ENCODE data around the gene KIDINS220. TPM values are rescaled to one million over a fixed set of nuclear protein-coding genes. Genes with fewer than 3 reads are reported as not detected.
A peak's percentile ranks its signal among the peaks of the same experiment; 100 is the strongest.

Gene KIDINS220
- total RNA-seq, 2 experiments from 2014 or later: 23.1 to 23.5 TPM

DNA sequence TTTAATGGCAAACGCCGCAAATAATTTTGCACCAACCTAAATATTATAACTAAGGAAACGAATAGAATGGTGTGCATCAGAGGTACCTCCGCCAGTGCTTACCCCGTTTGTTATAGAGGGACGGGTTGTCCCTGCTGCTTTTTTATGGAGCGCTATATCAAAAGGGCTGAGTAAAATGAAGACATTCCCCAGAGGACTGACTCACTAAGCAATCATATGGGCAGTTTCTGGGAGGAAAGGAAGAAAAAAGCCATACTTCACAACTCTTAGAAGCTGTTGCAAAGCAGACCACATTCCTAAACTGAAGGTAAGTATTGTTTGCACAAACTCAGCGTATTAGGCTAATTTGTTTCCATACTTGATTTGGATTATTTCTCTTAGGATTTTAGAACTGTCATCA, 142.7 kb downstream of the KIDINS220 start:
- H3K4me1 Mint-ChIP-seq (ENCODE audit: low read depth): peaks cover 3% of the 10 kb centered on the region

DNA sequence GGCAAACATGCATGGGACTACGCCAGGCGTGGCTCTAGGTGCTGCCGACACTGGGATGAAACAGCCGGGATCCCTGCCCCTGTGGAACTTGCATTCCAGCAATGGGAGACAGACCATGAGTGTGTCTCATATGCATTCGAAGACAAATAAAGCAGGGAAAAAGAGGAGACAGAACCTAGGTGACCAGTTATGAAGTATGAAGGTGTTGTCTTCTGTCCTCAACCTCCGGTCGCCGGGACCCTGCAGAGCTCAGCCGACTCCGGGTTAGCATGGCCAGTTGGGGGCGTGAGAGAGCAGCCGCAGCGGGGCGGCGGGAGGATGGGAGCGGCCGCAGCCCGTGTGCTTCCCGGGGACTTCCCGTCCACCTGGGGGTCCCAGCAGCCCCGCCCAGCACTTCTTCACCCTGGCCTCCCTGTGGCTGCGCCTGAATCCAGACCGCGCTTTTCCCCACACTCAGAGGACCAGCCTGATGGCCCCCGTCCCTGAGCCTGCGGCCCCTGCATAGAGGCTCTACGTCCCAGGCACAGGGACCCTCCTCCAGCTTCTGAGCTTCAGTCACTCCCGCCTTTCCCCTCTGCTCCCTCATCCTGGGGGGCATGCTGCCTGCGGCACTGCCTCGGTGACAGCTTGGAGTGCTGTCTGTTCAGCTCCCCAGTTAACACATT, 144.1 kb downstream of the KIDINS220 start:
- Mint-ChIP-seq H3K36me3 (no peaks in the 10 kb centered on the region), H3K9me3 (peaks cover 4% of the 10 kb centered on the region), H3K27ac (no peak overlapping the region), H3K27me3 (peaks cover 16% of the 10 kb centered on the region), H3K4me3 (no peak overlapping the region), H3K4me1 (ENCODE audit: low read depth) (peaks cover 3% of the 10 kb centered on the region)
- POLR2A ChIA-PET: interaction anchor here (1.3 kb wide), 1 partner anchor 12 kb away, joined by 4 read pairs; the partner anchor contains the start of gene ID2
- intact Hi-C loops (cut with micrococcal nuclease): loop anchor here (5.0 kb wide), 1 partner anchor 419 kb away; no protein-coding TSS in a partner anchor
- peak; percentile 67 for DNase-seq
- CTCF ChIA-PET: interaction anchor here (0.6 to 1.8 kb wide), 21 partner anchors 9 to 1490 kb away, joined by 3 to 8 read pairs (median 4); partner anchors contain the start of gene ID2

More for the DNA sequence above, 142.7 kb downstream of the KIDINS220 start:
- Mint-ChIP-seq H3K27ac (no peak overlapping the region), H3K4me3 (no peak overlapping the region), H3K27me3 (peaks cover 16% of the 10 kb centered on the region), H3K9me3 (peaks cover 4% of the 10 kb centered on the region), H3K36me3 (no peaks in the 10 kb centered on the region)
- DNase-seq: no peak
- POLR2A ChIA-PET: no interaction called here
- intact Hi-C loops (cut with micrococcal nuclease): loop anchor here (5.0 kb wide), 1 partner anchor 418 kb away; no protein-coding TSS in a partner anchor
- CTCF ChIA-PET: interaction anchor here (0.6 kb wide), 1 partner anchor 1288 kb away, joined by 5 read pairs; no protein-coding TSS in a partner anchor

- no peak for DNase-seq
- intact Hi-C loops (cut with micrococcal nuclease): loop anchor here (5.0 kb wide), 1 partner anchor 420 kb away; no protein-coding TSS in a partner anchor
- Mint-ChIP-seq H3K27me3 (peaks cover 16% of the 10 kb centered on the region), H3K9me3 (peaks cover 2% of the 10 kb centered on the region), H3K27ac (no peak overlapping the region), H3K4me3 (no peak overlapping the region), H3K36me3 (no peaks in the 10 kb centered on the region), H3K4me1 (ENCODE audit: low read depth) (peaks cover 3% of the 10 kb centered on the region)
- POLR2A ChIA-PET: interaction anchor here (1.3 kb wide), 1 partner anchor 11 kb away, joined by 4 read pairs; the partner anchor contains the start of gene ID2
- CTCF ChIA-PET: interaction anchor here (0.6 to 1.8 kb wide), 21 partner anchors 9 to 1489 kb away, joined by 3 to 8 read pairs (median 3); partner anchors contain the start of gene ID2
These were observed 144.6 kb downstream of the KIDINS220 start for GRCh38 chr2:8692783-8693156.

DNA sequence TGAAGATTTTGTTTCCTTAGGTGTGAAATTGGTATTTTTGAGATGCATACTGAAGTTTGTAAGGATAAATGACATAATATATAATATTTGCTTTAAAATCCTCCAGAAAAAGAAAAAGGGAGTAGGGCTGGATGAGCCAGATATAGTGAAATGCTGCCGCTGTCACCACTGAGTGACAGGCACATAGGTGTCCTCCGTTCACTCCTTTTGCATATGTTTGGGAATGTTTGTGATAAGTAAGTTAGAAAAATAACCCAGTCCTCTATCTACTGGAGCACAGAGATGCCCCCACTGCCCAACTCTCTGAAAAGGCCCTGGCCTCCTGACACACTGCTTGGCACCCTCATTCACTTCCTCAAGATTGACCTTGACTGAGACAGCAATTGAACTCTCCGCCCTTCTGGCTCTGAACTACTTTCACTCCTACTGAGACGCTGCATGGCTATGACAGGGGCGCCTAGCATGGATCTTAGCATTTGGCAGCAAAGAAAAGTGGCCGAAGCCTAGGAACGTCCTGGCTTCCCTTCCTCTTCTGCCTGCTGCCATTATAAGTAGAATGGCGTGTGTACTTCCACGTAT, 145.5 kb downstream of the KIDINS220 start:
- no peak overlapping the region for H3K27ac Mint-ChIP-seq
- POLR2A ChIA-PET: no interaction called here
- peaks cover 3% of the 10 kb centered on the region for H3K4me1 Mint-ChIP-seq (ENCODE audit: low read depth)
- no peaks in the 10 kb centered on the region for H3K36me3 Mint-ChIP-seq
- peaks cover 18% of the 10 kb centered on the region for H3K27me3 Mint-ChIP-seq
- no peaks in the 10 kb centered on the region for H3K9me3 Mint-ChIP-seq
- CTCF ChIA-PET: interaction anchor here (0.6 to 1.4 kb wide), 4 partner anchors 443 to 1488 kb away, joined by 3 to 5 read pairs (median 3); no protein-coding TSS in a partner anchor
- no peak for DNase-seq
- H3K4me3 Mint-ChIP-seq: no peak overlapping the region
- intact Hi-C loops (cut with micrococcal nuclease): loop anchor here (5.0 kb wide), 1 partner anchor 420 kb away; no protein-coding TSS in a partner anchor

GRCh38 chr2:8685697-8686358, 151.6 kb downstream of the KIDINS220 start:
- H3K36me3 Mint-ChIP-seq: peaks cover 28% of the 10 kb centered on the region
- ChIA-PET CTCF (no interaction called here), POLR2A (interaction anchor here (0.9 to 1.8 kb wide), 7 partner anchors 141 to 1118 kb away, joined by 3 to 33 read pairs (median 11); no protein-coding TSS in a partner anchor)
- peak overlapping the region; percentile 48 for H3K4me3 Mint-ChIP-seq
- H3K4me1 Mint-ChIP-seq (ENCODE audit: low read depth): peaks cover 11% of the 10 kb centered on the region
- H3K27ac Mint-ChIP-seq: peak overlapping the region; percentile 30
- intact Hi-C loops (cut with micrococcal nuclease): loop anchor here (1.0 to 10.0 kb wide), 4 partner anchors 351 to 1589 kb away; no protein-coding TSS in a partner anchor
- DNase-seq: peak; percentile 85
- peaks cover 5% of the 10 kb centered on the region for H3K27me3 Mint-ChIP-seq
- no peaks in the 10 kb centered on the region for H3K9me3 Mint-ChIP-seq

GRCh38 chr2:8684878-8685696, 152.3 kb downstream of the KIDINS220 start:
- Mint-ChIP-seq H3K36me3 (peaks cover 28% of the 10 kb centered on the region), H3K9me3 (no peaks in the 10 kb centered on the region), H3K27ac (peak overlapping the region; percentile 90), H3K4me3 (peak overlapping the region; percentile 98), H3K4me1 (ENCODE audit: low read depth) (peaks cover 16% of the 10 kb centered on the region), H3K27me3 (peaks cover 5% of the 10 kb centered on the region)
- DNase-seq: peak; percentile 70
- ChIA-PET POLR2A (interaction anchor here (0.7 to 1.8 kb wide), 17 partner anchors 77 to 1234 kb away, joined by 3 to 33 read pairs (median 5); no protein-coding TSS in a partner anchor), CTCF (interaction anchor here (0.6 to 1.2 kb wide), 4 partner anchors 207 to 1259 kb away, joined by 3 to 7 read pairs (median 3); no protein-coding TSS in a partner anchor)
- intact Hi-C loops (cut with micrococcal nuclease): loop anchor here (1.0 to 10.0 kb wide), 8 partner anchors 350 to 1588 kb away; no protein-coding TSS in a partner anchor

- peaks cover 5% of the 10 kb centered on the region for H3K27me3 Mint-ChIP-seq
- ChIA-PET CTCF (interaction anchor here (0.6 to 1.2 kb wide), 5 partner anchors 136 to 1259 kb away, joined by 3 to 7 read pairs (median 3); no protein-coding TSS in a partner anchor), POLR2A (interaction anchor here (0.7 to 1.8 kb wide), 18 partner anchors 76 to 1234 kb away, joined by 3 to 33 read pairs (median 4); no protein-coding TSS in a partner anchor)
- peaks cover 22% of the 10 kb centered on the region for H3K4me1 Mint-ChIP-seq (ENCODE audit: low read depth)
- peak overlapping the region; percentile 90 for H3K27ac Mint-ChIP-seq
- no peaks in the 10 kb centered on the region for H3K9me3 Mint-ChIP-seq
- H3K4me3 Mint-ChIP-seq: peak overlapping the region; percentile 98
- peak; percentile 72 for DNase-seq
- H3K36me3 Mint-ChIP-seq: peaks cover 28% of the 10 kb centered on the region
- intact Hi-C loops (cut with micrococcal nuclease): loop anchor here (1.0 to 10.0 kb wide), 7 partner anchors 350 to 1110 kb away; no protein-coding TSS in a partner anchor
These were observed 152.9 kb downstream of the KIDINS220 start for GRCh38 chr2:8684540-8684877.

DNA sequence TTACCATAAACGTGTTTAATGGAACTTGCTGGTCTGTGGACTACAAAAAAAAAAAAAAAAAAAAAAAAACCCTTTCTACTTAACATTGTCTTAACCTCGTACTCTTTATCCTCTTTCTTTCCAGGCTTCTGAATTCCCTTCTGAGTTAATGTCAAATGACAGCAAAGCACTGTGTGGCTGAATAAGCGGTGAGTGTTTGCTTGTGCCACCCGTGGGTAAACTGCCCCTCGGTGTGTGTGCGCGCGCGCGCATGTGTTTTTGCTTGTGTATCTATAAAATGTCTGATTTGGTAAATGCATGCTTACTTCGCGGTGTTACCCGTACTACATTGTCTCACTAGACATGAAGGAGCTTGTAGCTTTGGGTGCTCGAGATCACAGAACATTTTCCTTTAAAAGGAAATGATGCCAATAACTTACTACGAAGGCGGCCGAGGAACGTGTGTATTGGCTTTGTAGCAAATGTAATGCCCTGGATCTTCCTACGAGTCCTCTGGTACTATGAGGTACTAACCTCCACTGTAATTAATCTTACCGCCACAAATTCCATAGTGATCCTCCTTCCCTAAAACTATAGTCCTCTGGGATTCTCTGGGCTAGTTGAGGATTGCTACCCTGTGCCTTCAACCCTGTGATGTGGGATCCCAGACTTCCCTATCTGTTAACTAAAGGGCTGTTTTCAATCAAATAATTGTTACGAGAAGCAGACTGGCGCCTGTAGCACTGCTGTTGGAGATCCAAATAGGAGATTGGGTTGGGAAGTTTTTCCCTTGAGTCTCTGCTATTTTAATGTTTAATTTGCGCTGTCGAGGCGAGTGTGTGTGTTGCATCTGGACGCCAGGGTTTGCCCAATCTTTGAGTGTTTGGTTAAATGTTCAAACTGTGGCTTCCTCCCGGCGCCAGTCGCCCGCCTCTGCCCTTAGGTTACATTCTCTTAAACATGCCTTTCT, 154.4 kb downstream of the KIDINS220 start:
- intact Hi-C loops (cut with micrococcal nuclease): loop anchor here (5.0 to 10.0 kb wide), 6 partner anchors 348 to 1108 kb away; no protein-coding TSS in a partner anchor

DNA sequence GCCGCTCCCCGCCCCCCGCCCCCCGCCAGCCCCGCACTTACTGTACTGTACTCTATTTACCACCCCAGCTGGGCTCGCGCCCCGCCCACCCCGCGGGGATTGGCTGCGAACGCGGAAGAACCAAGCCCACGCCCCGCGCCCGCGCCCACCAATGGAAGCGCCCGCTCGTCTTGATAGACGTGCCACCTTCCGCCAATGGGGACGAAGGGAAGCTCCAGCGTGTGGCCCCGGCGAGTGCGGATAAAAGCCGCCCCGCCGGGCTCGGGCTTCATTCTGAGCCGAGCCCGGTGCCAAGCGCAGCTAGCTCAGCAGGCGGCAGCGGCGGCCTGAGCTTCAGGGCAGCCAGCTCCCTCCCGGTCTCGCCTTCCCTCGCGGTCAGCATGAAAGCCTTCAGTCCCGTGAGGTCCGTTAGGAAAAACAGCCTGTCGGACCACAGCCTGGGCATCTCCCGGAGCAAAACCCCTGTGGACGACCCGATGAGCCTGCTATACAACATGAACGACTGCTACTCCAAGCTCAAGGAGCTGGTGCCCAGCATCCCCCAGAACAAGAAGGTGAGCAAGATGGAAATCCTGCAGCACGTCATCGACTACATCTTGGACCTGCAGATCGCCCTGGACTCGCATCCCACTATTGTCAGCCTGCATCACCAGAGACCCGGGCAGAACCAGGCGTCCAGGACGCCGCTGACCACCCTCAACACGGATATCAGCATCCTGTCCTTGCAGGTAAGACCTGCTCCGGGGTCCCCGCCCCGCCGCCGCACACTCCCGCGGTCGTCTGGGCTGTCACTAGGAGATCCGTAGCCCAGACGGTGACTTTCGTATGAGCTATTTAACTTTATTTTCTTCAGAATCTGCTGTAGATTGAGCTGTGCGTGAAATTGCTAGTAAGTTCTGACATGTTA, 155.4 kb downstream of the KIDINS220 start, which contains the start of gene ID2:
ID2 (plus strand) TSS at position 271 of the 907 bp plus-strand sequence; CDS start at position 381, 110 bp downstream.
- POLR2A ChIA-PET: interaction anchor here (0.6 to 6.5 kb wide), 35 partner anchors 10 to 1251 kb away, joined by 3 to 124 read pairs (median 5); no protein-coding TSS in a partner anchor
- H3K27me3 Mint-ChIP-seq: peaks cover 15% of the 10 kb centered on the region

More for the DNA sequence above, 154.4 kb downstream of the KIDINS220 start:
- Mint-ChIP-seq H3K27ac (peak overlapping the region; percentile 94), H3K36me3 (peaks cover 28% of the 10 kb centered on the region), H3K4me1 (ENCODE audit: low read depth) (peaks cover 26% of the 10 kb centered on the region), H3K4me3 (peak overlapping the region; percentile 98), H3K27me3 (peaks cover 7% of the 10 kb centered on the region), H3K9me3 (no peaks in the 10 kb centered on the region)
- peak; percentile 58 for DNase-seq
- ChIA-PET POLR2A (interaction anchor here (0.6 to 6.5 kb wide), 19 partner anchors 17 to 956 kb away, joined by 3 to 124 read pairs (median 6); no protein-coding TSS in a partner anchor), CTCF (interaction anchor here (1.6 to 5.1 kb wide), 3 partner anchors 10 to 1255 kb away, joined by 5 to 38 read pairs (median 14); no protein-coding TSS in a partner anchor)

More for the DNA sequence above, 155.4 kb downstream of the KIDINS220 start, which contains the start of gene ID2:
- CTCF ChIA-PET: interaction anchor here (0.8 to 5.1 kb wide), 7 partner anchors 11 to 1254 kb away, joined by 3 to 38 read pairs (median 4); no protein-coding TSS in a partner anchor
- Mint-ChIP-seq H3K9me3 (no peaks in the 10 kb centered on the region), H3K36me3 (peaks cover 28% of the 10 kb centered on the region), H3K4me1 (ENCODE audit: low read depth) (peaks cover 35% of the 10 kb centered on the region), H3K27ac (peak within 1 kb of the TSS; percentile 95), H3K4me3 (peak within 1 kb of the TSS; percentile 98)
- DNase-seq: peak; percentile 99
- intact Hi-C loops (cut with micrococcal nuclease): loop anchor here (1.0 to 10.0 kb wide), 15 partner anchors 74 to 1245 kb away; no protein-coding TSS in a partner anchor
